Fibroblast of pulmonary artery (primary cell): ENCODE measurements around the gene ERC2.

Experiments
- DNase-seq: peaks from one replicate; pipeline ENCODE4 v3.0.0-alpha.2; 2010; ENCODE audit warnings: low read depth
- H3K4me3 ChIP-seq: replicated peaks from 2 replicates; pipeline ENCODE4 v1.5.1; 2011; ENCODE audit warnings: low read depth, mild to moderate bottlenecking, control low read depth, low read length, moderate library complexity
- CTCF ChIP-seq: IDR thresholded peaks from 2 replicates; pipeline ENCODE4 v1.5.1; 2011; ENCODE audit warnings: mild to moderate bottlenecking, control low read depth, low read length, inconsistent platforms; ENCODE audit errors: missing control alignments

ERC2 gene

GRCh38 chr3:55661571-55661970 is 806.7 kb downstream of the ERC2 start:
- no peak for TF ChIP-seq CTCF

GRCh38 chr3:55661141-55661540 is 807.1 kb downstream of the ERC2 start:
- no peak for TF ChIP-seq CTCF
- no peak for DNase-seq
- H3K4me3 ChIP-seq = no peak overlapping the region

More at GRCh38 chr3:55661571-55661970, 806.7 kb downstream of the ERC2 start:
- DNase-seq = no peak
- H3K4me3 ChIP-seq = no peak overlapping the region

GRCh38 chr3:55660642-55661041 is 807.6 kb downstream of the ERC2 start:
- DNase-seq = no peak
- H3K4me3 ChIP-seq = no peak overlapping the region
- TF ChIP-seq CTCF = no peak

- no peak for TF ChIP-seq CTCF
- no peak for DNase-seq
- H3K4me3 ChIP-seq = no peak overlapping the region
Observed at GRCh38 chr3:55659701-55660100, 808.6 kb downstream of the ERC2 start.

GRCh38 chr3:55658690-55659562 is 809.3 kb downstream of the ERC2 start:
- TF ChIP-seq CTCF = no peak
- H3K4me3 ChIP-seq = no peak overlapping the region
- no peak for DNase-seq

- no peak for DNase-seq
- TF ChIP-seq CTCF = no peak
- H3K4me3 ChIP-seq = no peak overlapping the region
Observed at GRCh38 chr3:55658270-55658669, 810.0 kb downstream of the ERC2 start.

- H3K4me3 ChIP-seq = no peak overlapping the region
- no peak for DNase-seq
- no peak for TF ChIP-seq CTCF
Observed at GRCh38 chr3:55655544-55655943, 812.7 kb downstream of the ERC2 start.
